Fibroblast of gingiva (primary cell): ENCODE measurements around the gene MYO1E.

Source experiments
- DNase-seq: peaks from one replicate; pipeline ENCODE4 v3.0.0-alpha.2; 2011; ENCODE audit warnings: low read depth

MYO1E gene

DNA sequence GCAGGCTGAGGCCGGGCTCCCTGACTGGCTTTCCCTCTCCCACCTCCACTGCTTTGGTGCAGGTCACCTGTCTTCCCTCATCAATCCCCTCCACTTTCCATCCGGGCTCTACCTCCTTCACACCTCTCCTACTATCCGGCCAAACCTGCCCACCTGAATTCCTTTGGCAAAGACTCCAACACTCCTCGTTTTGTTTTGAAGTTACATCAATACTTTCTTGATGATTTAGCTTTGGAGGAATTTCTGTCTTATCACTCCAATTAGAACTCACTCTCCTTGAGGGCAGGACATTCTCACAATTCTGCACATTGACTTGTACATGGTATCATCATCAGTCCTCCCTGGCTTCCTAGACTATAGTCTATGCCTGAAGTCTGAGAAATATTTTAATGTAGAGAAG, 145.7 kb downstream of the MYO1E start:
- DNase-seq: no peak

DNA sequence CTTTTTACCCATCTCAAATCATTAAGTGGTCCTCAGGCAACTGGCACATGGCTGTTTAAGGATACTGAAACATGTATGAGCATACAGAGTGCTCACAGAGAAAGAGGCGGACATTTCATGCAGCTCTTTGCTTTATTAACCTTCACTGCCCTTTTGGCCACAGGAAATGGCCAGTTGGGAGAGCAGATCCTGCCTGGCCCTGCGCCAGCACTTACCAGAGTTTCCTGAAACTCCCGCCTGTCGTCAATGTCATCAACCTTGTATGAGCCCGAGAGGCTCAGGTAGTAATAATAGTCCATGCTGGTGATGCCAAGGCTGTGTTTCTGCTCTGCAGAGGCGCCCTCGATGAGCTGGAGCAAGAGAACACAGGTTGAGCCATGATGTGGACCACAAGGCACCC, 148.2 kb downstream of the MYO1E start:
- no peak for DNase-seq

DNA sequence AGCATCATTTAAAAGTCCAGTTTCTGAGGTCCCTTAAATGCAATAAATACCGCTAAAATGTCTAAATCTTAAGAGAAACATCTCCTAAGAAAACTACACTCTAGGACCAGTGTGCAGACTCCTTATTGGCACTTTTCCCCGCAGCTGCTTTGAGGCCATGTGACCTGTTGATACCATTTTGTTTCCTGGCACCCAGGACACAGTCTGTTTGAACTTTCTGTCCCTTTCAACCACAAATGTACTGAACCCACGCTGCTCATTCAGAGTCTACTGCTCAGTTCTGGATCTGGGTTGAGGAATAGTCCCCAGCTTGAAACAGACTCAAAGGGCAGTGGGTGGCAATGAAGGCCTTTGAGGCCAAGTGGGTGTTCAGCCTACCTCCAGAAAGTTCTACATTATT, 148.9 kb downstream of the MYO1E start:
- no peak for DNase-seq

DNA sequence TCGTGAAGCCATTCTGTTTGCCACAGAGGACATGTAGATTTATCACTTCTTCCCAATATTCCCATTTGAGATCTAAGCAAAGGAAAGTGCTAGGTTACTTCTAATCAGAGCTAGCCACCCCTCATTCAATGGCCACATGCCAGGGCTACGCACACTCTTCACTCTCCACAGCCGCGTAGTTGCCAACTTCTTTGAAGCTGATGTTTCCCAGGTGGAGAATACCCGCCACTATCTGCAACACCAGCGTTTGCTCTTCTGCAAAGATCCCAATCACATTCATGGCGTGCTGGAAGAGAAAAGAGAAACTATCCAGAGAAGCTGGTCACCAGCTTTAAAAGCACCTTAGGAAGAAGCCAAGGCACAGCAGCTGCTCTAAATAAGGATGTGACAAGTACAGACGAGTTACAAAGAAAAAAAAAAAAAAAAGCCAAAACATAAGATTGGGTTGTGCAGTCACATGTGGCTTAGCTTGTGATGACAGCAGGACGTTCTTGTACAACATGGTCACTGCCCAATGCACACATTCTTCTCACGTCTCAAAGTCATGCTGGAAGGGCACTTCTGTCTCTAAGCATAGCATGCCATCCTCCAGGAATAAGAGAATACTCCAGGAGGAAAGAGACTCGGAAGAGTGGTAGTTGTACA, 149.6 kb downstream of the MYO1E start:
- DNase-seq: no peak

DNA sequence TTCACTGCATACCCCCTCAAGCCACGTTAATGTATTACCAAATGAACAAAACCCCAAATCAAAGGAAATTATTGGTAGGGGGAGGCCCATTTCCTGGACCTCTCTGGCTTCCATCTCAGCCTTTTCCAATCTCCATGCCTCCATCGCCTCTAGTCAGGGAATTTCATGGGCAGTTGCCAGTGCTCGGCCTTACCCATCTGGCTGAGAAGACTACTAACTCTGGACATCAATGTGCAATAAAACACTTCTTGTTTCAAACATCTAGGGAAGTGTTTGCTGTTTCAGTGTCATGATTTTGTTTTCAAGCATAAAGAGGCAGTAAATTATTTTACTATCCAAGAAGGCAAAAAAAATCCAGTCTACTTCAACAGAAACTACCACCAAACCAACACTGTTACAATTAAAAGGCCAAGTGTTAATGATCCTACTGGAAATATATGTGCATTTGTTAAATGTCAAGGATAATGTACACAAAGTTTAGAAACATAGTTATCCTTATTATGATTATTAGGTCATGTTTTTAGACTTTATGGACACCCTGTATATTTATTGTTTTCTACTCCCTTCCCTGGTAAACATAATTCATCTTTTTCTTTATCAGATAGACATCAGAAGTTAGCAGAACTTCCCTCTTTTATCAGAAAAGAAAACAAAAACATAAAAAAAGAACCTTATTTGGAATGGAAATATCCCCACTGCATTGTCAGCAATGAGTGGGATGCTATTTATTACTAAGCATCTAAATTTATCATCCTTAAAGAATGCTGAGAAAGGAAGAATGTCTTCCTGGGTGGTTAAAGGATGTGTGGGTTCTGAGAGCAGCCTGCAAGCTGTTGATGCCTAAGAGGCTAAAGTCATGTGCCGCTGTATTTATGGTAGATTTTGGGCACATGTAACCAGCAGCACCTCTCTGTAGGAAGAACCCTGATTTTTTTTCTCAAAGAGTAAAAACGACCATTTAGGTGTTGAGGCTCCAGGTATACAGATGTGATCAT, 150.9 kb downstream of the MYO1E start:
- peak; percentile 67 for DNase-seq

DNA sequence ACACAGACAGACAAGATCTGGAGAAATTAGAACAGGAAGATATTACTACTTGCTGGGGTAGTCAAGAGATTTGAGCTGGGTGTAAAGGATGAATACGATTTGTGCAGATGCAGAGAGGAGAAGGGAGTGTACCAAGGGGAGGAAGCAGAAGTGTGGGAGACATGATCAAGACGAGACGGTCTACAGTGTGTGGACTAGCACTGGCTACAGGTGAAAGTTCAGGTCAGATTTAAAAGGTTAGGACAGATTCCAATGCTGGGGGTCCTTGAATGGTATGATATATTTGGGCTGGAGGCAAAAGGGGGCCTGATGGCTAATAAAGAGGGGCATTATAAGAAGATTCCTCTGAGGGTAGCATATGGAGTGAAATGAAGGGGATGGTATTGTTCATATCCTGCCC, 154.0 kb downstream of the MYO1E start:
- no peak for DNase-seq

DNA sequence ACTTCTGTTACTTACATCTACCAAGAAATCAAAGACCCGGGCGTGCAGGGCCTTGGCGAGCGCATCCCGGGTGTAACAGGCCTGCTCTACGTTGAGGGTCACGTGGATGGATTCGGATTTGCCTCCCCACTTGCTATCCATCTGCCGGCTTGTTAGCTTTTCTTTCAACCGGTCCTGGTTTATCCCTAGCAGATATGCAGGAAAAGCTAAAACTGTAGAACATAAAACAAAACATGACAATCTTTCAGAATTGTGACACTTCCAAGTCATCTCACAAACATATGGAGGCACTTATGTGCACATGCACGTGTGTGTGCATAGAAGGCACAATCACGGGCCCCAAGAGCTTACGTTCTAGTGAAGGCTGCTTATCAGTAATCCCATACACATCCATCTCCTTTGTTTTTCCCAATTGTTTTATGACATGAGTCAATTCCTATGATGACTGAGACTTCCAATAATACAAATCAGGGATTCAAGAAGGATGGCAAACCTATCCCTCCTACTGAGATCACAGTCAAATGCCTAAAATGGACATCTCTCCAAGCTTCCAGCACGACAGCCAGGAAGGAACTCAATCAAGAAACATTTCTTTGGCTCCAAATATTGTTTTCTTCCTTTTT, 154.7 kb downstream of the MYO1E start:
- DNase-seq: no peak

DNA sequence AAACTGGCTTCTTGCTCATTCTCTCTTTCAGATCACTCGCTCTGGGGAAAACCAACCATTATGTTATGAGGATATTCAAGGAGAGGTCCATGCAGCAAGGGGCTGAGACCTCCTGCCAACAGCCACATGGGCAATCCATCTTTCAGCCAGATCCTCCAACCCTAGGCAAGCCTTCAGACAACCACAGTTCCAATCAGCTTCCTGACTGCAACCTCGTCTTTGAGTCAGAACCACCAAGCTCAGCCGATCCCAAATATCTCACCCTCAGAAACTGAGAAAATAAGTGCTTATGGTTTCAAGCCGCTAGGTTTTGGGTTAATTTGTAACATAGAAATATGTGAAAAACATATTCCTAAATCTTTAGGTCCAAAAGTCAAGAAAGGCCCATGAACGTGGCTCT, 155.8 kb downstream of the MYO1E start:
- no peak for DNase-seq

DNA sequence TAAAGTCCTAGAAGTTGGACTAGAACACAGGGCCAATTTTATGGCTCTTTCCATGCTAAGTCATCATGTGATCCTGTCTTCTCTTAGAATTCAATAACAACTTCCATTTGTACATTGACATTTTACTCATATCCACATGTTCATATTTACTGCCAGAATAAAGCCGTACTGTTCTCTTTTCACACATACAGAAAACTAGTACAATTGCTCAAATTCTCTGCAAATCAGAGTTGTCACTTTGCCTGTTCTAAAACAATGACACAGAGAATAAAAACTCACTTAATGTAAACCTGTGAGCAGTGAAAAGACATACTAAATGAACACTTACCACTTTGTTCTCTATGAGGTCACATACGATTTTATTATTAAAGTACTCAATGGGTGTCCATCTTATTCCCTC, 162.5 kb downstream of the MYO1E start:
- DNase-seq: no peak

DNA sequence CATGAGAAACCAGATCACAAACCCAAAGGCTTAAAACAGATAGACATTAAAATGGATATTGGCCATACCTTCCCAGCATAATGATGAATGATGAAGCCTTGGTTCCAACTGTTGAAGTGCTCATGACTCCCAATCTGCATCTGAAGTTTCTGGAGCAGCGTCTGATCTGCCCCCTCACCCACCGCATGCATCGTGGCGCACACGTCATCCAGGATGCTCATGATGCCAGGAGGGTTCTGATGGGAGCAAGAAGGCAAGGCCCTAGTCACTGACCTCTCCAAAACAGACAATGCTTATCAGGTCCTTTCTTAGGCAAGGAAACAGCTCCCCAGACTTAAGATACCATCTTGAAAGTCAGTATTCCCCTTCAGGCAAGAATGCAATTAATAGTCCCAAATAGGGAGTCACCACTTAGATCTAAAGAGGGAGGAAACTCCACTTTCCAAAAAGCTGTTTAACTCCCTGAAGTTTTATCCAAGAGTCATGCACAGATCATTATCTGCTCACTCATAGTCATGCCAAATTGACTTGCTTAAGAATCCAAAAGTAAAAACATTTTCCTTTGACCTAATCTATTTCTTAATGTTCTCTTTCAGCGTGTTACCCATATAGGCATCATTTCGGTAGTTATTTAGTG, 163.9 kb downstream of the MYO1E start:
- no peak for DNase-seq

DNA sequence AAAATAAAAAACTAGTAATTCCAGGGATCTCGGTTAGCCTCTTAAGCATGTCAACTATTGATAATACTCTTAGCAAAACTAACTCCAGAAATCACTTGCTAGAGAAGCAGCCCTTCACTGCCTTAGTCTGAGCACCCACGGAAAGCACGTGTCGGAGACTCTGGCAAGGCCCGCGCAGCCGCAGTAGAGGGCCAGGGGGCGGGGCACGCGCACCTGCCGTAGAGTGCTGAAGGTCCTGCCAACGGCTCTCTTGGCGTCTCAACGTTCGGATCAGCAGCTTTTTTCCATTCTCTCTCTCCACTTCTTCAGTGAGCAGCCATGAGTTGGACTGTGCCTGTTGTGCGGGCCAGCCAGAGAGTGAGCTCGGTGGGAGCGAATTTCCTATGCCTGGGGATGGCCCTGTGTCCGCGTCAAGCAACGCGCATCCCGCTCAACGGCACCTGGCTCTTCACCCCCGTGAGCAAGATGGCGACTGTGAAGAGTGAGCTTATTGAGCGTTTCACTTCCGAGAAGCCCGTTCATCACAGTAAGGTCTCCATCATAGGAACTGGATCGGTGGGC, 166.0 kb downstream of the MYO1E start, which contains the start of gene LDHAL6B:
Gene LDHAL6B (plus strand): TSS at position 221 of the 561 bp plus-strand sequence. CDS start 98 bp downstream, at position 319.
- DNase-seq: no peak

- DNase-seq: no peak
Measured at GRCh38 chr15:59205839-59206622, 166.6 kb downstream of the MYO1E start.

- DNase-seq: no peak
Measured at GRCh38 chr15:59203657-59204056, 169.0 kb downstream of the MYO1E start.

DNA sequence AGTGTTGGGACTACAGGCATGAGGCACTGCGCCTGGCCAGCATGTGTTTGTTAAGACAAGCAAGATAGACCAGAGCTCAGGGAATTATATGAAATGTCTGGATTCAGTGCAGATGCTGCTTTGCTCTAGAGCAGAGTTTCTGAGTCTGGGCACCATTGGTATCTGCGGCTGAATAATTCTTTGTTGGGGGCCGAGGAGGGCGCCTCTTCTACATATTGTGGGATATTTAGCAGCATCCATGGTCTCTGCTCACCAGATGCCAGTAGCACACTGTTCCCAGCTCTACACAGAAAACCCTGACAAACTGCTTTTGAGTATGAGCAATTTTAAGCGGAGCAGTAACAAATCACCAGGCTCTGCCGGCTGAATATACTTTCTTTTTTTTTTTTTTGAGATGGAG, 169.7 kb downstream of the MYO1E start:
- DNase-seq: no peak

DNA sequence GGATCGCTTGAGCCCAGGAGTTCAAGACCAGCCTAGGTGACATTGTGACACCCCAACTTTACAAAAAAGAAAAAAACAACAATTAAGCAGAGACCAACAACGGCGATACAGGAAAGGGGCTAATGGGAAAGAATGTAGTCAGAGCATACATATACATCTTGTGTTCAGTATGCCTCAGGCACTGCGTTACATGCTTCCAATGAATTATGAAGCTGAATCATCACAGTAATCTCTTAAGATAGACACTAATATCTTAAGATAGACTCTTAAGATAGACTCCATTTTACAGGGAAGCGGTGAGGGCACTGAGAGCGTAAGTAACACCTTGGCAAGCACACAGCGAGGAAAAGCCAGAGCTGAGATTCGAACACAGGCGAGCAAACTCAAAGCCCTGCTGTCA, 172.1 kb downstream of the MYO1E start:
- DNase-seq: no peak

GRCh38 chr15:59199626-59200465, 172.8 kb downstream of the MYO1E start:
- peak; percentile 10 for DNase-seq

GRCh38 chr15:59197454-59197853, 175.2 kb downstream of the MYO1E start:
- DNase-seq: no peak

DNA sequence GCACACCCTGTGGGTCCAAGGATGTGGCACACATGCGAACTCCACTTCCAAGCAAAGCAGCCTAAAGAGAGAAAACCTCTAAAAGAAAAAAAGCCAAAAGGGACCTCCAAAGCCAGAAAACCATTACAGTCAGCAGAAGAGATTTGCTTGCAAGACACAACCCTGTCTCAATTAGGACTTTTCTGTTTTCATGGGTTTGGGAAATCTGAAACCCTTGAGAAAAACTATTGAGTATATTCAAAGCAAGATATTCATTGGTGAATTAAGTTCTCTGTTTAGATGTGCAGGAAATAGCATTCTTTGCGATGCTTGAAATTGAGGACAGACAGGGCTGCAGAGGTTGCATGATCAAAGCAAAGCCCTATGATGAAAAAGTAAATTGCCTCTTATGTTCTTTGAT, 176.3 kb downstream of the MYO1E start:
- DNase-seq: no peak

DNA sequence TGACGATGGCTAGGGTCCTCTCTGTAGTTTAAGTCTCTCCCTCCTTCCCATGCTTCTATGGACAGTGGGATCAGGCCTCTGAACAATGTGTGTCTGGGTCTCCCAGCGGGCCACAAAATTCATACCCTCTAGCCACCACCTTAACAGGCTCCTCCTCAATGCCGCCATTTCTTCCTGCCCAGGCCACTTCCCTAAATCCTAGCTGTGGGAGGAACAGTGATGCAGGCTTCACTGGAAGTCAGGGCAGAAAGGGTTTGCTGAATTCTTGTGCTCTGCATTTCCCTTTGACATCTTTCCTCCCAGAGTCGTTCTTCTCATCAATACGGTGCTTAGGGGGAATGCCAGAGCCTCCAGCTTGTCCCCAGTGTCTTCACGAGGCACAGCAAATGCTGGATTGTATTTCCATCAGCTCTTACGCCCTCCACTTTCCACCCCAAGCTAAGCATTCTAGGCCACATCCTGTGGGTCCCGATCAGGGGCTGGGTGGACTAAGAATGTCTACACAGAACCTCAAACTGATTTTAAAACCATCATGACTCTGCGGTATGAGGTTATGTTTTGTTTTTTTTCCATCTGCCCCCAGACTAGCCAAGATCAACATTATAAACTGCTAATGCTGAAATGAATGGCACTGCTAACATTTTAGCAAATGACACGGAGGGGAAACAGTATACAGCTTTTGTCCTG, 177.9 kb downstream of the MYO1E start:
- DNase-seq: no peak

DNA sequence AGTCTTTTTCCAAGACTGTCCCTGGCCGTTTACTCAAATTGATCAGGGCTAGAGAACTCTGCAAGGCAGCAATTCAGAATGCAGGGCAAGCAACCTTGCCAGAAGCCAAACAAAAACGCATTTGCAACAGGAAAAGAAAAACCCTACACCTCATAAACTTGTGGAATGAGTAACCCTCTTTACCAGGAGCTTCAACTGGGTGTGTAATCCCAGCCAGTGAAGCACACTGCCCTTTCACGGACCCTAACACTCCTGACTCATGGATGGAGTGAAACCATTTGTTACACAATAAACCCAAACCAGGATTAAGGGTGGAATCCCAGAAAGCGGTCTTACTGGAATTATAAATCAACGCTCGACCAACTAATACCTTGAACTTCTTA, 180.8 kb downstream of the MYO1E start:
- peak; percentile 56 for DNase-seq
